ENCODE measurements around the gene CRHR1.

The CRHR1 gene

GRCh38 chr17:45843722-45844121 lies 59.6 kb downstream of the CRHR1 start:
- TF ChIP-seq CTCF (IDR thresholded peaks at IDR 0.05; ENCODE audit: low read depth, low read length), result no peak
- no peak overlapping the region for H3K4me3 ChIP-seq (ENCODE audit: low read depth, low read length)
- in situ Hi-C loops (cut with HindIII; ENCODE audit: low sequenced_read_pairs), result no loop called here
- no peak for DNase-seq (ENCODE audit: low read depth, low spot score)

- H3K4me3 ChIP-seq (ENCODE audit: low read depth, low read length), result no peak within 1 kb of the TSS
- in situ Hi-C loops (cut with HindIII; ENCODE audit: low sequenced_read_pairs), result no loop called here
- DNase-seq (ENCODE audit: low read depth, low spot score), result no peak
- no peak for TF ChIP-seq CTCF (IDR thresholded peaks at IDR 0.05; ENCODE audit: low read depth, low read length)
Observed at GRCh38 chr17:45844695-45845375, 60.7 kb downstream of the CRHR1 start, which contains the start of gene SPPL2C. SPPL2C (plus strand) TSS chr17:45844881; CDS start chr17:45844907, 26 bp downstream.

- DNase-seq (ENCODE audit: low read depth, low spot score), result no peak
- in situ Hi-C loops (cut with HindIII; ENCODE audit: low sequenced_read_pairs), result no loop called here
- no peak for TF ChIP-seq CTCF (IDR thresholded peaks at IDR 0.05; ENCODE audit: low read depth, low read length)
- no peak overlapping the region for H3K4me3 ChIP-seq (ENCODE audit: low read depth, low read length)
Observed at GRCh38 chr17:45845376-45846185, 61.5 kb downstream of the CRHR1 start.

- in situ Hi-C loops (cut with HindIII; ENCODE audit: low sequenced_read_pairs), result no loop called here
- H3K4me3 ChIP-seq (ENCODE audit: low read depth, low read length), result no peak overlapping the region
- TF ChIP-seq CTCF (IDR thresholded peaks at IDR 0.05; ENCODE audit: low read depth, low read length), result no peak
- DNase-seq (ENCODE audit: low read depth, low spot score), result no peak
Observed at GRCh38 chr17:45846223-45846622, 62.1 kb downstream of the CRHR1 start.

GRCh38 chr17:45846646-45847045 lies 62.5 kb downstream of the CRHR1 start:
- in situ Hi-C loops (cut with HindIII; ENCODE audit: low sequenced_read_pairs), result no loop called here
- DNase-seq (ENCODE audit: low read depth, low spot score), result no peak
- no peak overlapping the region for H3K4me3 ChIP-seq (ENCODE audit: low read depth, low read length)
- TF ChIP-seq CTCF (IDR thresholded peaks at IDR 0.05; ENCODE audit: low read depth, low read length), result no peak

GRCh38 chr17:45847101-45847500 lies 63.0 kb downstream of the CRHR1 start:
- no peak overlapping the region for H3K4me3 ChIP-seq (ENCODE audit: low read depth, low read length)
- no peak for TF ChIP-seq CTCF (IDR thresholded peaks at IDR 0.05; ENCODE audit: low read depth, low read length)
- in situ Hi-C loops (cut with HindIII; ENCODE audit: low sequenced_read_pairs), result no loop called here
- DNase-seq (ENCODE audit: low read depth, low spot score), result no peak
